Stimulated activated CD8-positive, alpha-beta memory T cell treated with anti-CD3 and anti-CD28 coated beads, Interleukin-15, amount 100 ng/mL, for 24 hours (primary cell): Measurements from ENCODE around the gene POLRMT.
A peak's percentile ranks its signal among the peaks of the same experiment; 100 is the strongest.

Source experiments
- DNase-seq: peaks from one replicate; pipeline ENCODE4 v3.0.0-alpha.2; 2020; ENCODE audit warnings: low read depth

The POLRMT gene

GRCh38 chr19:579111-579841 lies 54.1 kb downstream of the POLRMT start:
- DNase-seq = no peak

GRCh38 chr19:577439-578392 lies 55.6 kb downstream of the POLRMT start:
- no peak for DNase-seq

- DNase-seq = no peak
Measured at GRCh38 chr19:576768-577438, 56.4 kb downstream of the POLRMT start.

GRCh38 chr19:575527-576506 lies 57.5 kb downstream of the POLRMT start:
- no peak for DNase-seq

- no peak for DNase-seq
Measured at GRCh38 chr19:574658-575526, 58.4 kb downstream of the POLRMT start.

GRCh38 chr19:573519-573825 lies 59.9 kb downstream of the POLRMT start:
- no peak for DNase-seq

GRCh38 chr19:572743-573518 lies 60.4 kb downstream of the POLRMT start:
- DNase-seq = no peak

GRCh38 chr19:572140-572742 lies 61.1 kb downstream of the POLRMT start, which contains the start of gene BSG:
TSS of gene BSG (plus strand) at chr19:572596. CDS start at chr19:572635, 39 bp downstream.
- DNase-seq = peak; percentile 96

GRCh38 chr19:571566-571974 lies 61.8 kb downstream of the POLRMT start:
- DNase-seq = no peak

GRCh38 chr19:570937-571565 lies 62.3 kb downstream of the POLRMT start:
- no peak for DNase-seq

- no peak for DNase-seq
Measured at GRCh38 chr19:570251-570686, 63.1 kb downstream of the POLRMT start.

- DNase-seq = no peak
Measured at GRCh38 chr19:567296-567900, 65.9 kb downstream of the POLRMT start.
